HG02938 (cell line): ENCODE data around the gene CLASP1.

Experiments used
- ATAC-seq: cut with Tn5 transposase; IDR thresholded peaks from one replicate; pipeline ENCODE4 v1.9.1; 2021; ENCODE audit warnings: mild to moderate bottlenecking, moderate library complexity; ENCODE audit not compliant: unreplicated experiment

CLASP1 gene

GRCh38 chr2:121513597-121514333 lies 135.5 kb downstream of the CLASP1 start:
- ATAC-seq, result peak; percentile 68

DNA sequence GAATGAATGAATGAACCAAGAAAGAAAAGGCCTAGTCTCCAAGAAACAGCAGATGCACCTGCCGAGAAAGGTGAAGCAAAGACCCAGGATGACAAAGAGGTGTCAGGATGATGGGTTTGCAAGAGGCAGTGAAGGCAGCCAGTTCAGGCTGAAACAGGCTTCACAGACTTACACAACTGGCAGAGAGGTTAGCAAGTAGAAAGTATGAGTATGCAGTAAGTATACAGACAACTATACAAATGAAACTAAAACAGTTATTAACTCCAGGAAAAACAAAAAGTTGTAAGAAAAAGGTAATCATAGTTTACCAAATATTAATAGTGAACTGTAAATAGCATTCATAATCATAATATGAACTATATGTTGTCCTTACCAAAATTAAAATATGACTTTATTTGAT lies 138.4 kb downstream of the CLASP1 start:
- ATAC-seq, result no peak

DNA sequence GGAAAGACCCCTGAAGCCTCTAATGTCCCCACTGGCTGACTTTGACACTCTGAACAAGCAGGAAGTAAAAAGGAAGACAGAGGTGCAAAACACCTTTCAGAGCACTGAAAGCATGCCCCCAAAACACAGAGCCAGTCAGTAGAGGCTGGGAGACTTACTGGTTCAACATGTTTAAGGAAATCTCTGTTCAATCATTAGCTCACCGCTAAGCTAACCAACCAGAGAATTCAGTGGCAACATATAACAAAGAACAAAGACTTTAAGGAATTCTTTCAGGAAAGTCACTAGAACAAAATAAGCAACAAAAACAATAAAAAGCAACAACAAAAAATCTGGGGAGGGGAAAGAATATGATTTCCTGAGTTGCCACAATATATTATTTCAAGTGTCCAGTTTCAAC lies 142.6 kb downstream of the CLASP1 start:
- ATAC-seq, result no peak

- ATAC-seq, result no peak
These were observed 143.2 kb downstream of the CLASP1 start for GRCh38 chr2:121505986-121506586.

DNA sequence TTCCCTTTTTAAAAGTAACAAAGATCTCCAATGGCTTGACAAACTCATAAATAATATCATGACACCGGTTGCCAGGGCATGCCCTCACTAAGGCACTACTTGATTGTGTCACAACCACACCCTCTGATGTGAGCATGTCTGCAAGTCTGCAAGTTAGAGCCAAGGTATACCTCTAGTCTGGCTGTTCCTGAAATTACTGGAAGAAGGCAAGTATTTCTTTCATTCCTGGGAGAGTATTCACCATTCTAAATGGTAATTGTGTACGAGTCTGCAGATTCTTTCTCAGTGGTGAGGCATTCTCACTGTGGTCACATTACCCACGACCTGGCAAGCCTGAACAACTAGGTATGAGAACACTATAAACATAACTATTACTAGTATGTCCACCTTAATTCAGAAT lies 144.3 kb downstream of the CLASP1 start:
- no peak for ATAC-seq

DNA sequence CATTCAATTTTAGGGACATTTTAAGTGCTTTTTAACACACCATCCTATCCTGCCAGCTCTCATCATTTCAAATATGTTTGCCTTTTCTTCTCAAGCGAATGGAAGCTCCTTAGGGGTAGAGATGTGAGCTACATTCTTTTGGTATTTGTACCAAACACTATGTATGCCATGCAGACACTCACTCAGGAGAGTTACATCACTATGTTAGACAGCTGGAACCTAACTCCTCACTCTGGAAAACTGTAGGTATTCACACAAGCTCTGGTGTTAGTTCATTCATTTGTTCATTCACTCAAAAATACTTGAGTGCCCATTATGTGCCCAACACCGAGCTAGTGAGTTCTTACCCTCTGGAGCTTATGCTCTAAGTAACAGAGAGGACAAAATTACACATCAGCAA lies 144.9 kb downstream of the CLASP1 start:
- ATAC-seq, result no peak

- no peak for ATAC-seq
These were observed 146.5 kb downstream of the CLASP1 start for GRCh38 chr2:121502781-121503180.

- ATAC-seq, result no peak
These were observed 147.0 kb downstream of the CLASP1 start for GRCh38 chr2:121502246-121502645.

GRCh38 chr2:121501554-121501953 lies 147.7 kb downstream of the CLASP1 start:
- ATAC-seq, result no peak

- ATAC-seq, result no peak
These were observed 148.2 kb downstream of the CLASP1 start for GRCh38 chr2:121501031-121501430.

DNA sequence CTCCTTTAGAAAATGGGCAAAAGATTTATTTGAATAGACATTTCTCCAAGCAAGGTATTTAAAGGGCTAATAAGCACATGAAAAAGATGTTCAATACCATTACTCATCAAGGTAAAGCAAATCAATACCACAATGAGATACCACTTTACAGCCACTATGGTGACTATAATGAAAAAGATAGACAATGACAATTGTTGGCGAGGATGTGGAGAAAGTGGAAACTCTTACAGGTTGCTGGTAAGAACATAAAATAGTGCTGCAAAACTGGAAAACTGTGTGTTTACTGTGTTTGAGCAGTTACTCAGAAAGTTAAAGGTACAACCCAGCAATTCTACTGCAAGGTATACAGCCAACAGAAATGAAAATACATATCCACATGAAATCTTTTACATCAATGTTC lies 150.5 kb downstream of the CLASP1 start:
- ATAC-seq, result no peak

- no peak for ATAC-seq
These were observed 156.9 kb downstream of the CLASP1 start for GRCh38 chr2:121492409-121492808.

DNA sequence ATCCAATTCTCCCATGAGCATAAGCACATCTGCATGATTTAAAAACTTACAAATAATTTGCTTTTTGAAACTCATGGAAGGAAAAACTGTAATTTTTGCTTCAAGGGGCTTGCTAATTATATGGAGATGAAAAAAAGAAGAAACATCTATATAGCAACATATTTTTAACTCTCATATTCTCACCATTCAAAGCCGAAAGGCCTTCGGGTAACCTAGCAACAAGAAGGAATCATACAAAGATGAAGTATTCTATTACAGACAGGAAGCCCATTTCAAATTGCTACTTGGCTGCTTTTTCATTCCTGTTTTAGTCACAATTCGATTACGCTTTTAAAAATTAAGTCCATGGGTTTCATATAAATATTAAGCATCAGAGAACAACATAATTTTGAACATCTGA lies 157.7 kb downstream of the CLASP1 start:
- ATAC-seq, result no peak

DNA sequence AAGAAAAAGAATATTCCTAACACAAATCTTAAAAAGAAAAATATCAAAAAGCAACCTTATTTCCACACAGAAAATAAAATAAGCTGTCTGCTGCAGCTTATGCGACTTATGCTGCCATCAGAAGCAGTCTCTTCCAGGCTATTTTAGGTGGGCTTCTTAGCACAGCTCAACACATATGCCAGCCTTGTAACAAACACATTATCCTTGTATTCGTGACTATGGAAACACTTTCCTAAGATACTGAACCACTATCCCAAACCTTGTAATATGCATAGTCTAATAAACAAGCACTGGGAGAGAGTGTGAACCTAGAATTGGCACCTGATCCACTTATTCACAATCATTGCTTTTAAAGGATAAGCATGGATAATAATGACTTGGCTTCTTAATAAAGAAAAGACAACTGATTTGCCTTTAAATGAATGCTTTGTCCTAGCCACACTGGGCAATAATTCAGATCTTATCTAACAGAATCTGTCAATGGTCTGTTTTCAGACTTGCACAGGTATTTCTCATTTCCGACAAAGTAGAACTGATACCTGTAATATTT lies 158.6 kb downstream of the CLASP1 start:
- ATAC-seq, result no peak

GRCh38 chr2:121489911-121490583 lies 159.2 kb downstream of the CLASP1 start:
- no peak for ATAC-seq

- no peak for ATAC-seq
These were observed 160.0 kb downstream of the CLASP1 start for GRCh38 chr2:121489284-121489683.

- no peak for ATAC-seq
These were observed 163.0 kb downstream of the CLASP1 start for GRCh38 chr2:121486191-121486790.

- no peak for ATAC-seq
These were observed 164.2 kb downstream of the CLASP1 start for GRCh38 chr2:121485039-121485438.

- ATAC-seq, result no peak
These were observed 165.4 kb downstream of the CLASP1 start for GRCh38 chr2:121483846-121484245.

GRCh38 chr2:121483021-121483420 lies 166.2 kb downstream of the CLASP1 start:
- no peak for ATAC-seq

- no peak for ATAC-seq
These were observed 168.4 kb downstream of the CLASP1 start for GRCh38 chr2:121480826-121481225.
